Measurements from ENCODE around the gene VPS39.

Gene VPS39

DNA sequence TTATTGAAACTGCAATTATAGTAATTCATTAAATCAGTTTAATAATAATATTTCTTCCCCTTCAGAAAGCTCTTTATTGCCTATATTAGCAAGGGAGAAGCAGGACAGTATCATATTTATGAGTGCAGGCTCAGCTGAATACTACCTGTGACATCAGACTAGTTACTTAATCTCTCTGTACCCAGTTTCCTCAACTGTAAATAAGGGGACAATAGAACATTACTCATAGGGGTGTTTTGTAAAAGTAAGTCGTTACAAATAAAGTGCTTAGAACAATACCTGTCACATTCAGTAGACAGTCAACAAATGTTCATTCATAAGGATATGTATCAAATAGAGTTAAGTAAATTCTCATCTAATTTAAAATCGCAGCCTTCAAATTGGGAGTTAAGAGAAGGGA is 12.1 kb upstream of the VPS39 start:
- Histone ChIP-seq H4K20me1 (ENCODE audit: control insufficient read depth, insufficient read depth, low read depth, low read length) (no peaks in the 10 kb centered on the region), H3F3A (ENCODE audit: control insufficient read depth, insufficient read depth) (peaks cover 10% of the 10 kb centered on the region), H3K4me2 (ENCODE audit: low read length) (no peak overlapping the region; the same call in 1 of the 2 replicates), H3K9me3 (ENCODE audit: control insufficient read depth, insufficient read depth, low read length) (no peaks in the 10 kb centered on the region), H3K79me2 (ENCODE audit: control insufficient read depth, low read length) (no peaks in the 10 kb centered on the region), H3K27ac (ENCODE audit: low read depth, low read length) (peak overlapping the region; percentile 68; the same call in 1 of the 2 replicates), H3K36me3 (ENCODE audit: control insufficient read depth, low read length) (peaks cover 38% of the 10 kb centered on the region), H3K27me3 (ENCODE audit: control insufficient read depth, low read length) (no peaks in the 10 kb centered on the region), H3K4me3 (ENCODE audit: low read length) (no peak overlapping the region), H3K4me1 (ENCODE audit: control insufficient read depth, low read length) (peaks cover 24% of the 10 kb centered on the region), H3K9me2 (replicated peaks; ENCODE audit: control insufficient read depth, low read length) (no peaks in the 10 kb centered on the region)
- TF ChIP-seq CTCF (IDR thresholded peaks at IDR 0.05; ENCODE audit: low read depth, low read length, poor library complexity, severe bottlenecking) (no peak), EZH2phosphoT487 (IDR thresholded peaks at IDR 0.05; ENCODE audit: borderline replicate concordance, low read length) (no peak)

DNA sequence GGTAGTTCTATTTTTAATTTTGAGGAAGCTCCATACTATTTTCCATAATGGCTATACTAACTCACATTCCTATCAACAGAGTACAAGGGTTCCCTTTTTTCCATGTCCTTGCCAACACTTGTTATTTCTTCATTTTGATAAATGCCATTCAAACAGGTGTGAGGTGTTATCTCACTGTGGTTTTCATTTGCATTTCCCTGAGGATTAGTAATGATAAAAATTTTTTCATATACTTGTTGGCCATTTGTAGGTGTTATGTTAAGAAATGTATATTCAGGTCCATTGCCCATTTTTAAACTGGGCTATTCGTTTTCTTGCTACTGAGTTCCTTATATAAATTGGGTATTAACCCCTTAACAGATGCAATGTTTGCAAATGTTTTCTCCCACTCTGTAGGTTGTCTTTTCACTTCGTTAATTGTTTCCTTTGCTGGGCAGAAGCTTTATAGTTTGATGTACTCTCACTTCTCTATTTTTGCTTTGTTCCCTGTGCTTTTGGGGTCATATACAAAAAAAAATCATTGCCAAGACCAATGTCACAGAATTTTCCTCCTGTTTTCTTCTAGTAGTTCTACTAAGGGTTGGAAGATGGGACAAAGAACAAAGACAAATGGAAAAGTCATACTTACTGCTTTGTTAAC is 11.0 kb upstream of the VPS39 start:
- Histone ChIP-seq H3K27ac (ENCODE audit: low read depth, low read length) (peak overlapping the region; percentile 68), H3F3A (ENCODE audit: control insufficient read depth, insufficient read depth) (peaks cover 10% of the 10 kb centered on the region), H3K27me3 (ENCODE audit: control insufficient read depth, low read length) (no peaks in the 10 kb centered on the region), H4K20me1 (ENCODE audit: control insufficient read depth, insufficient read depth, low read depth, low read length) (no peaks in the 10 kb centered on the region), H3K79me2 (ENCODE audit: control insufficient read depth, low read length) (no peaks in the 10 kb centered on the region), H3K4me2 (ENCODE audit: low read length) (peak overlapping the region; percentile 57), H3K36me3 (ENCODE audit: control insufficient read depth, low read length) (peaks cover 39% of the 10 kb centered on the region), H3K9me3 (ENCODE audit: control insufficient read depth, insufficient read depth, low read length) (no peaks in the 10 kb centered on the region), H3K9me2 (replicated peaks; ENCODE audit: control insufficient read depth, low read length) (no peaks in the 10 kb centered on the region), H3K4me3 (ENCODE audit: low read length) (peak overlapping the region; percentile 25; the same call in 1 of the 2 replicates), H3K4me1 (ENCODE audit: control insufficient read depth, low read length) (peaks cover 22% of the 10 kb centered on the region)
- TF ChIP-seq CTCF (IDR thresholded peaks at IDR 0.05; ENCODE audit: low read depth, low read length, poor library complexity, severe bottlenecking): no peak
- no peak for TF ChIP-seq EZH2phosphoT487 (IDR thresholded peaks at IDR 0.05; ENCODE audit: borderline replicate concordance, low read length)

DNA sequence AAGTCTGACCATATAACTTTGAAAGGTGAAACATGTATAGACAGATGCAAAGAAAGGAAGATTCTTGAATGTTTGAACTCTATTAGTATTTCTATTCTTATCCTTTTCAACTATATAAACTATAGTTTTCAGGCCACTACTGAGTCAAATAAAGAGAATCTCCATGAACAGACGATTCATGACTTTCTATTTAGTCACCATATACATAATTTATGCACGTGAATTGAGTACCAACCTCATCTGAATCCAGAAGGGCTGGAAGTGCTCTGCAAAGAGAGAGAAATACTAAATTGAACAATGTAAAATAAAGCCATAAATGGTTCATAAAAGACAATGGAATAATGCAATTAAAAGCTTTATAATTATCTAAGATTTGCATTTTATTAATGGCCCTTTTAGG is 9.5 kb upstream of the VPS39 start:
- Histone ChIP-seq H3K27ac (ENCODE audit: low read depth, low read length) (no peak overlapping the region), H3K27me3 (ENCODE audit: control insufficient read depth, low read length) (no peaks in the 10 kb centered on the region), H3K36me3 (ENCODE audit: control insufficient read depth, low read length) (peaks cover 40% of the 10 kb centered on the region), H4K20me1 (ENCODE audit: control insufficient read depth, insufficient read depth, low read depth, low read length) (no peaks in the 10 kb centered on the region), H3K9me3 (ENCODE audit: control insufficient read depth, insufficient read depth, low read length) (no peaks in the 10 kb centered on the region), H3K4me3 (ENCODE audit: low read length) (no peak overlapping the region), H3K79me2 (ENCODE audit: control insufficient read depth, low read length) (no peaks in the 10 kb centered on the region), H3K4me1 (ENCODE audit: control insufficient read depth, low read length) (peaks cover 22% of the 10 kb centered on the region), H3F3A (ENCODE audit: control insufficient read depth, insufficient read depth) (peaks cover 10% of the 10 kb centered on the region), H3K9me2 (replicated peaks; ENCODE audit: control insufficient read depth, low read length) (no peaks in the 10 kb centered on the region), H3K4me2 (ENCODE audit: low read length) (no peak overlapping the region)
- TF ChIP-seq EZH2phosphoT487 (IDR thresholded peaks at IDR 0.05; ENCODE audit: borderline replicate concordance, low read length) (no peak), CTCF (IDR thresholded peaks at IDR 0.05; ENCODE audit: low read depth, low read length, poor library complexity, severe bottlenecking) (no peak)
